HepG2 (cell line): ENCODE results near the gene FANCG. TPM values are rescaled to one million over a fixed set of nuclear protein-coding genes. Genes with fewer than 3 reads are reported as not detected.

ENCODE experiments used
- BRD4 ChIP-seq: sonication (generic); formaldehyde crosslinking; IDR thresholded peaks from 2 replicates; pipeline ENCODE4 v1.4.0; 2020; ENCODE audit warnings: missing genetic modification reagents
- KAT2B ChIP-seq: fragments of 150-350 bp; IDR thresholded peaks from 2 replicates; pipeline ENCODE4 v1.6.1; 2014; ENCODE audit warnings: low read depth, low read length, borderline replicate concordance
- MEIS2 ChIP-seq: sonication (generic); formaldehyde crosslinking; IDR thresholded peaks from 2 replicates; pipeline ENCODE4 v1.9.0; 2021; ENCODE audit warnings: mild to moderate bottlenecking, missing genetic modification reagents
- MIXL1 ChIP-seq: IDR thresholded peaks from 2 replicates; pipeline ENCODE4 v1.6.1; 2016
- MTF1 ChIP-seq: sonication (generic); formaldehyde crosslinking; IDR thresholded peaks from 2 replicates; pipeline ENCODE4 v1.5.0; 2020; ENCODE audit warnings: missing genetic modification reagents
- NR2F2 ChIP-seq: IDR thresholded peaks from 2 replicates; pipeline ENCODE4 v1.6.1; 2012; ENCODE audit warnings: low read depth, inconsistent platforms, borderline replicate concordance
- PHF20 ChIP-seq: sonication (generic); formaldehyde crosslinking; IDR thresholded peaks from 2 replicates; pipeline ENCODE4 v1.5.0; 2020; ENCODE audit warnings: mild to moderate bottlenecking, missing genetic modification reagents
- PRMT3 ChIP-seq: sonication (generic); formaldehyde crosslinking; IDR thresholded peaks from 2 replicates; pipeline ENCODE4 v1.8.1; 2022; ENCODE audit warnings: low read depth, mild to moderate bottlenecking, moderate library complexity, missing genetic modification reagents, borderline replicate concordance
- RORA ChIP-seq: sonication (generic); formaldehyde crosslinking; IDR thresholded peaks from 2 replicates; pipeline ENCODE4 v1.5.0; 2020; ENCODE audit warnings: mild to moderate bottlenecking, missing genetic modification reagents, moderate library complexity
- SRF ChIP-seq: IDR thresholded peaks from 2 replicates; pipeline ENCODE4 v1.6.1; 2011; ENCODE audit warnings: mild to moderate bottlenecking, low read depth, low read length, moderate library complexity
- STAT5B ChIP-seq: sonication (generic); formaldehyde crosslinking; IDR thresholded peaks from 2 replicates; pipeline ENCODE4 v1.4.0; 2020; ENCODE audit warnings: missing genetic modification reagents
- TBP ChIP-seq: sonication (generic); formaldehyde crosslinking; IDR thresholded peaks from 2 replicates; pipeline ENCODE4 v1.5.0; 2020; ENCODE audit warnings: missing genetic modification reagents
- TEAD3 ChIP-seq: optimal IDR thresholded peaks from 2 replicates; pipeline ENCODE3; 2016; ENCODE audit warnings: borderline replicate concordance
- XRCC5 ChIP-seq: fragments of 200-400 bp; formaldehyde crosslinking; optimal IDR thresholded peaks from 2 replicates; pipeline ENCODE3; 2017; ENCODE audit warnings: mild to moderate bottlenecking, low read length
- ZEB1 ChIP-seq: IDR thresholded peaks from 2 replicates; pipeline ENCODE4 v1.6.1; 2012; ENCODE audit warnings: mild to moderate bottlenecking, low read depth, inconsistent platforms; ENCODE audit not compliant: insufficient replicate concordance
- ZNF205 ChIP-seq: IDR thresholded peaks from 2 replicates; pipeline ENCODE4 v1.6.1; 2018; ENCODE audit warnings: missing biosample characterization, missing genetic modification reagents
- ZNF3 ChIP-seq: IDR thresholded peaks from 2 replicates; pipeline ENCODE4 v1.7.0; 2017; ENCODE audit warnings: inconsistent platforms
- ZNF430 ChIP-seq: sonication (generic); formaldehyde crosslinking; IDR thresholded peaks from 2 replicates; pipeline ENCODE4 v1.9.0; 2021; ENCODE audit warnings: mild to moderate bottlenecking, missing genetic modification reagents
- ZNF75D ChIP-seq: sonication (generic); formaldehyde crosslinking; IDR thresholded peaks from 2 replicates; pipeline ENCODE4 v1.8.1; 2023; ENCODE audit warnings: missing genetic modification reagents, mild to moderate bottlenecking, borderline replicate concordance
- polyA plus RNA-seq, 8 experiments: library from polyadenylated mRNA; depleted of rRNA in 3 of 8; stranded (reverse) in 7 of 8; unstranded in 1 of 8; fragments of >200 nt; fragmentation: Illumina TruSeq in 4 of 8; extraction: Trizol in 4 of 8; gene quantifications; 2 replicates each; pipeline versions ENCODE4 v1.2.1 to v1.2.3, GENCODE V29; 2011 to 2016; ENCODE audit warnings: low read depth in 4 of 8, missing spikeins in 1 of 8, mixed read lengths in 1 of 8; ENCODE audit not compliant: insufficient read depth in 1 of 8
- total RNA-seq, 5 experiments: library from RNA; depleted of rRNA; stranded (reverse); fragments of >200 nt; fragmentation: Illumina TruSeq; extraction: Trizol; gene quantifications; 2 replicates each; pipeline ENCODE4 v1.2.3, GENCODE V29; 2016; ENCODE audit warnings: low read depth in 1 of 5
- TF ChIP-seq, protein P1 (sequence below): sonication (generic); formaldehyde crosslinking; IDR thresholded peaks from 2 replicates; pipeline ENCODE4 v1.8.0; 2022; ENCODE audit warnings: mild to moderate bottlenecking, missing genetic modification reagents, moderate library complexity
- TF ChIP-seq, protein P2 (sequence below): sonication (generic); formaldehyde crosslinking; IDR thresholded peaks from 2 replicates; pipeline ENCODE4 v1.4.0; 2020; ENCODE audit warnings: missing genetic modification reagents
- TF ChIP-seq, protein P3 (sequence below): sonication (generic); formaldehyde crosslinking; IDR thresholded peaks from 2 replicates; pipeline ENCODE4 v1.8.0; 2022; ENCODE audit warnings: missing genetic modification reagents, low read depth, mild to moderate bottlenecking, borderline replicate concordance
- TF ChIP-seq, protein P4 (sequence below): sonication (generic); formaldehyde crosslinking; IDR thresholded peaks from 2 replicates; pipeline ENCODE4 v1.4.0; 2020; ENCODE audit warnings: missing genetic modification reagents
- TF ChIP-seq, protein P5 (sequence below): conservative IDR thresholded peaks from 2 replicates; pipeline ENCODE4 v1.6.1; 2018; ENCODE audit warnings: missing genetic modification reagents

Gene FANCG
- total and polyA plus RNA-seq, 2 of the 13 experiments (the other 11 are each of a cell fraction or from before 2014, with no cell fraction given) = 14.4 to 45.1 TPM

DNA sequence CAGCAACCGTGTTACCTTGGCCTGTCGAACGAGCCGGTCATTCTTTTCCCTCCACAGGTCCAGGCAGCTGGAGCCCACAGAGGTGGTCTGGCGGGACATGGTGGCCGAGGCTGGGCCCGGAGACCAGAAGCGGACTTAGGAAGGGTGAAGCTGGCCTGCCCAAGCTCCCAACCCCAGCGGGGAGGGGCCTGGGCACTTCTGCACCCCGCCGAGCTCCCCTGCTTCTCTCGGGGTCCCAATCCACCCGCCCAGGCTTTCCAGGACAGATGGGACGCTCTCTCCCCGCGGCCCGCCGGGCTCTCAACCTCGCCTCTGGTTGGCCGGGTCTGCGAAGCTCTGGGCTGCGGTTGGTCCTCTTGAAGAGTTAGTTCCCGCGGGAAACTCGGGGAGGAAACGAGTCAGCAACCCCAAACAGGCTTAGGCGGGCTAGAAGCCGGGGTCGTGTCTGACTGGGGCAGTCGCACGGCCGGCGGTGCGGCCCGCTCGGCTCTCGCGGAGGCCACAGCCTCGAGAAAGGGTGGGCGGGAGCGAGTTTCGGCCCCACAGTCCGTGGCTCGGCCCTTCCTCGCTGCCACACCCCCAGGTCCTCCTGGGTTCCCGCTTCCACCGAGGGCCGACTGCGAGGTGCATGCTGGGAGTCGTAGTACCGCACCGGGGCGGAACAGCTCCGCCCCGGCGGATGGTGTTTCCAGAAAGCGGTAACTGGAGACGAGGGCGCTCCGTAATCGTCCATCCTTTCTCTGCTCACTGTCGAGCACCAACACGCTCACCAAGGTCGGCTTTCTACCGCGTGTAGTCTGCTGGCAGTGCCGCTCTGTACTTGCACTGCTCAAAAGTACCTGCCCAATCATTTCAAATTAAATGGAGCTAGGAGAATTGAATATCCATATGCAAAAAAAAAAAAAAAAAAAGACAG is at the start of gene FANCG (continued):
- TF ChIP-seq, protein P1, sequence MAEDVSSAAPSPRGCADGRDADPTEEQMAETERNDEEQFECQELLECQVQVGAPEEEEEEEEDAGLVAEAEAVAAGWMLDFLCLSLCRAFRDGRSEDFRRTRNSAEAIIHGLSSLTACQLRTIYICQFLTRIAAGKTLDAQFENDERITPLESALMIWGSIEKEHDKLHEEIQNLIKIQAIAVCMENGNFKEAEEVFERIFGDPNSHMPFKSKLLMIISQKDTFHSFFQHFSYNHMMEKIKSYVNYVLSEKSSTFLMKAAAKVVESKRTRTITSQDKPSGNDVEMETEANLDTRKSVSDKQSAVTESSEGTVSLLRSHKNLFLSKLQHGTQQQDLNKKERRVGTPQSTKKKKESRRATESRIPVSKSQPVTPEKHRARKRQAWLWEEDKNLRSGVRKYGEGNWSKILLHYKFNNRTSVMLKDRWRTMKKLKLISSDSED (CRISPR knock-in tag) = no peak
- TF ChIP-seq ZNF75D (CRISPR knock-in tag) (no peak), STAT5B (CRISPR knock-in tag) (peak; percentile 59; the same call in 1 of the 2 replicates), SRF (no peak), TBP (CRISPR knock-in tag) (no peak), ZNF205 (peak; percentile 54; the same call in 1 of the 2 replicates), PHF20 (CRISPR knock-in tag) (peak; percentile 71), TEAD3 (CRISPR knock-in tag) (no peak), ZNF3 (CRISPR knock-in tag) (no peak), MIXL1 (CRISPR knock-in tag) (no peak), RORA (no peak), PRMT3 (CRISPR knock-in tag) (no peak), KAT2B (no peak), NR2F2 (no peak), BRD4 (CRISPR knock-in tag) (no peak), XRCC5 (peak; percentile 43), ZNF430 (peak; percentile 30; the same call in 1 of the 2 replicates), MEIS2 (CRISPR knock-in tag) (no peak), ZEB1 (no peak), MTF1 (CRISPR knock-in tag) (no peak; the same call in 1 of the 2 replicates)
- TF ChIP-seq, protein P2, sequence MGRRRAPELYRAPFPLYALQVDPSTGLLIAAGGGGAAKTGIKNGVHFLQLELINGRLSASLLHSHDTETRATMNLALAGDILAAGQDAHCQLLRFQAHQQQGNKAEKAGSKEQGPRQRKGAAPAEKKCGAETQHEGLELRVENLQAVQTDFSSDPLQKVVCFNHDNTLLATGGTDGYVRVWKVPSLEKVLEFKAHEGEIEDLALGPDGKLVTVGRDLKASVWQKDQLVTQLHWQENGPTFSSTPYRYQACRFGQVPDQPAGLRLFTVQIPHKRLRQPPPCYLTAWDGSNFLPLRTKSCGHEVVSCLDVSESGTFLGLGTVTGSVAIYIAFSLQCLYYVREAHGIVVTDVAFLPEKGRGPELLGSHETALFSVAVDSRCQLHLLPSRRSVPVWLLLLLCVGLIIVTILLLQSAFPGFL (CRISPR knock-in tag) = no peak
- TF ChIP-seq, protein P3, sequence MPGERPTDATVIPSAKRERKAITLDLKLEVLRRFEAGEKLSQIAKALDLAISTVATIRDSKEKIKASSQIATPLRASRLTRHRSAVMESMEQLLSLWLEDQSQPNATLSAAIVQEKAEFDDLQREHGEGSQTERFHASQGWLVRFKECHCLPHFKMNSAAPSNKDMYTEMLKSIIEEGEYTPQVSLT (CRISPR knock-in tag) = no peak
- TF ChIP-seq, protein P4, sequence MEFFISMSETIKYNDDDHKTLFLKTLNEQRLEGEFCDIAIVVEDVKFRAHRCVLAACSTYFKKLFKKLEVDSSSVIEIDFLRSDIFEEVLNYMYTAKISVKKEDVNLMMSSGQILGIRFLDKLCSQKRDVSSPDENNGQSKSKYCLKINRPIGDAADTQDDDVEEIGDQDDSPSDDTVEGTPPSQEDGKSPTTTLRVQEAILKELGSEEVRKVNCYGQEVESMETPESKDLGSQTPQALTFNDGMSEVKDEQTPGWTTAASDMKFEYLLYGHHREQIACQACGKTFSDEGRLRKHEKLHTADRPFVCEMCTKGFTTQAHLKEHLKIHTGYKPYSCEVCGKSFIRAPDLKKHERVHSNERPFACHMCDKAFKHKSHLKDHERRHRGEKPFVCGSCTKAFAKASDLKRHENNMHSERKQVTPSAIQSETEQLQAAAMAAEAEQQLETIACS (CRISPR knock-in tag) = no peak
- TF ChIP-seq, protein P5, sequence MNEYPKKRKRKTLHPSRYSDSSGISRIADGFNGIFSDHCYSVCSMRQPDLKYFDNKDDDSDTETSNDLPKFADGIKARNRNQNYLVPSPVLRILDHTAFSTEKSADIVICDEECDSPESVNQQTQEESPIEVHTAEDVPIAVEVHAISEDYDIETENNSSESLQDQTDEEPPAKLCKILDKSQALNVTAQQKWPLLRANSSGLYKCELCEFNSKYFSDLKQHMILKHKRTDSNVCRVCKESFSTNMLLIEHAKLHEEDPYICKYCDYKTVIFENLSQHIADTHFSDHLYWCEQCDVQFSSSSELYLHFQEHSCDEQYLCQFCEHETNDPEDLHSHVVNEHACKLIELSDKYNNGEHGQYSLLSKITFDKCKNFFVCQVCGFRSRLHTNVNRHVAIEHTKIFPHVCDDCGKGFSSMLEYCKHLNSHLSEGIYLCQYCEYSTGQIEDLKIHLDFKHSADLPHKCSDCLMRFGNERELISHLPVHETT (CRISPR knock-in tag) = peak; percentile 94
